HG03175 (cell line): ENCODE results near the gene PPM1H.
"Not testable (repeated sequence)": the region's sequence is repeated elsewhere in the genome, so short reads cannot be mapped to it uniquely, and the experiment has no call there.

Source experiments
- ATAC-seq: cut with Tn5 transposase; IDR thresholded peaks from one replicate; pipeline ENCODE4 v1.9.1; 2021; ENCODE audit warnings: mild to moderate bottlenecking, moderate library complexity; ENCODE audit not compliant: unreplicated experiment

Gene PPM1H

DNA sequence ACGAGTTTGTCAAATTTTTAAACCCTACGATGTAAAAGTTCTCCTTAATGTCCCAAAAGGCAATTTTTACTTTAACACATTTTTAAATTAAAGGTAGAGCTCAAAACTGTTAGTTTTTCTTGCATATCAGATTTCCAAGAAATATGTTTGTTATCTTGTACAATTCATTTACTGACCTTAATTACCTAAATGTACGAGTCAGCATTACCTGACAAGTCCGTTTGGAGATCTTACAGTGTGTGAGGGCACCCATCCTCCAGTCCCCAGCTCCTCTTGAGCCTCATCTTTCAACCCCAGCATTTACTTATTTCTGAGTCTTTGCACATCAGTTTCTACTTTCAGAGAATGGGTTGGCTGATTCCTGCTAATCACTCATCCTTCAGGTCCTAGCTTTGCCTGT is 23.7 kb downstream of the PPM1H start:
- no peak for ATAC-seq

DNA sequence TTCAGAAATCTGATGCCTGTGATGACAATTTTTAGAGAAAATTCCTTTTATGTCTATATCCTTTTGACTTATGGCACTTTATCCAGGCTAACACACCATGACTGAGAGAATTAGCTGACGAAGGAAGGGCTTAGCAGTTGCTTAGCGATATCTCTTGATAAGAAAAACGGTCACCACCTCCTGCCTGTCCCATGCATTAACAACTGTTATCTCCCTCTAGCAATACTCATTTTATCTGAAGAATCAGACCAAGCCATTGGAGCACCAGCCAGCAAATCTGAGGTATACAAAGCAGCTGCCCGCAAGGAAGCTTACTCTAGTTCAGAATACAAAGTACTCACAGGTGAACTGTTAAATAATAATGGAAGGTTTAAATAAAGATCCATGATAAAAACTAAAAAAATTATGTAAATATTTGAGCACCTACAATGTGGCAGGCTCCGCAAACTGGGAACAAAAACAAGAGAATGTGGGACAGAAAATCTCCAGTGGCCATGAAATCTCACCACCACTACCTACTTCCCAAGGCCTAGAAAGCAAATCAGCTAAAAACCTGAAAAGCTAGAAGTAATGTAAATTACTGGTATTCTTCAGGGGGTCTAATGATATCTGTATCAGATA is 24.3 kb downstream of the PPM1H start:
- ATAC-seq: no peak

DNA sequence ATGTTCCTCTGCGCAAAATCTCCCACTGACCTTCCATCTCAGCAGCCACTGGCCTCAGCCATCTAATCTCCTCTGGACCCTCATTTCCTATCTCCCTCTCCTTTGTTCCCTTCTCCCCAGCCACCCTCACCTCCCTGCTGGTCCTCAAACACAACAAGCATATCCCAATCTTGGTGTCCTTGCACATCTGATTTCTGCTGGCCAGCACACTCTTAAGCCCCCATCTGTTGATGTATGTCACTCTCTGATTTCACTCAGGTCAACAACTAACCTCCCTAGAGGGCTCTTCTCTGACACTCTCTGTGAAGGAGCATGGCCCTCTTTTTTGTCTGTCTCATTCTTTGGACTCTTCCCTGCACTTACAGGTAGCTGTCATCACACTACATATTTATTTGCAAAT is 25.6 kb downstream of the PPM1H start:
- ATAC-seq: no peak

DNA sequence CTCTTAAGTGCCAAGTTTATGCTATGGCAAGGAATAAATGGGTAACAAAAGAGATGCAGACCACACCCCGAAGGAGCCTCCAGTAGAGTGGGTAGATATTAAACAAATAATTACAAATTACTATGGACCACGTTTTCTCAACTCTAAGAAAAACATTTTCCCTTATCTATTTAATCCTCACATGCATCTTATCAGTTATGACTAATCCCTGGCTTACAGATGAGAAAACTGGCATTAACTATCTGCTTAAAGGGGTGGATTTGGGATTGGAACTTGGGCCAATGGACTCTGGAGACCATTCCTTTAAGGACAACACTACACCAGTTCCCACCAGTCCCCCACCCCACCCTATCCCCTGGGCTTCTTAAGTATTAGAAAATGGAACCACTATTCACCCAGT is 26.3 kb downstream of the PPM1H start:
- ATAC-seq: no peak

DNA sequence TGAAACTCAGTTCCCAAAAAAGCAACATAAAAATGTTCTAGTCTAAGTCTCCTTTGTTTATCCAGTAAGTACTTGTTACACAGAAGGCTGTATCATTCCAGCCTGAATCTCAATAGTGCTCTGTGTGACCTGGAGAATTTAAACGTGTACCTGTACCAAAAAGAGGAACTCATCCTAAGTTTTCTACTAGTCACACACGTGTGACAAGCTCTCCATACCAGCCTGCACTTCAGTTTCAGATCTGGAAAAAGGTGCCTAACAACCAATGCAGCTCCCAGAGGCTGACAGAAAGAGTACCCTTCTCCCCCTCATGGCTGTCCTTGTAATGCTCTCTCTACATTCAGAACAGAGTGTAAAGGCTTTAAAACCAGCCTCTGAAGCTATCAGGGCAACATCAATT is 27.4 kb downstream of the PPM1H start:
- no peak for ATAC-seq

DNA sequence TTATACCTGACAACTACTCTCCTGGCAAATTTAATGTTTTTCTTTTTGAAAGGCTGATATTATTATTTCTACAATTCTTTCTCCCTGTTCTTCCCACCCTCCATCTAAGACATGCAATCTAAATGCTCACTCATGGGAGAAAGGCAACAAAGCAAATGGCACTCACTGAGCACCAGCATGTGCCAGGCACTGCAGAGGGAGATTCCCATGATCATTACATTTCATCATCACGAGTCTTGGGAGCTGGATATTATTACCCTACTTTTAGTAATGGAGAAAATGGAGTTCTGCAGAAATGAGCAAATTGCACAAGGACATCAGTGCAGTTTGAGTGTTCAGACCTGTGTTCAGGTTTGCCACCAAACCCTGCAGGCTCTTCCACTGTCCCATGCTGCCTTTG is 27.9 kb downstream of the PPM1H start:
- ATAC-seq: no peak

DNA sequence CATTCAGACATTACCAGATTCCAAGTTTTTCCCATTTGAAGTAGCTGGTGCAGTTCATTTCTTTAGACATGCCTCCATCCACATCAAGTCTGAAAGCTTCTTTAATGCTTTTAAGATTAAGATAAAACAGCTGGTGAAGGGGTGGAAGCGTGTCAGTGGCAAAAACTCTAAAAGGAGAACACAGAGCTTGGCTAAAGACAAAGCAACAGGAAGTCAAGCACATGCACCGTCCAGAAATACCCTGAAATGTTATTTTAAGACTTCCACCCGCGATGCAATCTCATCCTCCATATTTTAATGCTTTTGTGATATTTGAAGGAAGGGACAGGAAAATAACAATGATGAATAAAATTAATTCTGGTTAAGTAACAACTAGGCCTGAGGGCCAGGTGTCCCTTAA is 31.8 kb downstream of the PPM1H start:
- ATAC-seq: no peak

DNA sequence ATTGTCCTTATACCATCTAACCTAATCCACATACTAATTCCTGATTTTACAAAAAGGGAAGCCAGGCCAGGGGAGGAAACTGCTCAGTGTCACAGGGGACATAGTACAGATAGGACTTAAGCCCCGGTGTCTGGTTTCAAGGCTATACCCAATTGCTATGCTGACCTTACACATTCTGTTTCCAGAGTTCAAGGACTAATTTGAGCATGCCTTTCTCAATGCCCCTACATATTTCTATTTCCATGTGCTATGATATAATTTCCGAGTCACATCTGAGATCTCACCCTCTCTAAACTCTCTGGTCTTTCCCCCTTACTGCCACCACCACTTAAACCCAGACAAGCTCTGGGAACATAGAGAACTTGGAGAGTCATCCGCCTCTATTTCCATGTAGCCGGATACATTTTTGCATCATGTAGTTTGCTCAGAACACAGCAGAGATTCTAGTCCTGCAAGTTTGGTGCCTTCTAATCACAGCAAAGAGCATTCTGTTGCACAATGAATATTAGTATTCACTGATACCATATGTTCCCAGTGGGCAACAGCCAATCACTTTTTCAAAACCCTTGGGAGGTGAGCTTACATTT is 34.2 kb downstream of the PPM1H start:
- ATAC-seq: no peak

DNA sequence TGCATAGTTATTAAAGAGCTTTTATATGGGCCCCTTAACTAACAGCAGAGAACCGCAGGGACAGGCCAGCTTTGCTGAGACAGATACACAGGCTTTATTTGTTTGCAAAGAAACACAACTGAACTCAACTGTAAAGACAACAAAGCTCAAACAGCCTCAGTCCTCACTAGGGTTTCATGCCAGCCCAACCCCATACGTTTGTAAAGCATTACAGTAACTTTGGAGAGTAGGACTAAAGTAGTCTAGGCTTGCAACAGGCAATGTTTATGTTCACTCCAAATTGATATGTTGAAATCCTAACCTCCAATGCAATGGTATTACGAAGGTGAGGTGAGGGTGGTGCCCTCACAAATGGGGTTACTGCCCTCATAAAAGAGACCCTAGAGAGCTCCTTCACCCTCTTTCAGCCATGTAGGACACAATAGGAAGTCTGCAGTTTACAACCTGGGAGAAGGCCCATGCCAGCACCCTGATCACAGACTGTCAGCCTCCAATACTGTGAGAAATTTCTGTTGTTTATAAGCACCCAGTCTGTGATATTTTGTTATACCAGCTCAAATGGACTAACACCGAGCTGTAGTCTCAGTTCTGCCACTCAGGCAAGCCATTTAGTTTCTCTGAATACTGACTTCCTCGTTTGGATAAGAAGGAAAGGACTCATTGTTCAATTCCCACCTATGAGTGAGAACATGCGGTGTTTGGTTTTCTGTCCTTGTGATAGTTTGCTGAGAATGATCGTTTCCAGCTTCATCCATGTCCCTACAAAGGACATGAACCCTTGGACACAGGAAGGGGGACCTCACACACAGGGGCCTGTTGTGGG is 35.2 kb downstream of the PPM1H start:
- no peak for ATAC-seq

DNA sequence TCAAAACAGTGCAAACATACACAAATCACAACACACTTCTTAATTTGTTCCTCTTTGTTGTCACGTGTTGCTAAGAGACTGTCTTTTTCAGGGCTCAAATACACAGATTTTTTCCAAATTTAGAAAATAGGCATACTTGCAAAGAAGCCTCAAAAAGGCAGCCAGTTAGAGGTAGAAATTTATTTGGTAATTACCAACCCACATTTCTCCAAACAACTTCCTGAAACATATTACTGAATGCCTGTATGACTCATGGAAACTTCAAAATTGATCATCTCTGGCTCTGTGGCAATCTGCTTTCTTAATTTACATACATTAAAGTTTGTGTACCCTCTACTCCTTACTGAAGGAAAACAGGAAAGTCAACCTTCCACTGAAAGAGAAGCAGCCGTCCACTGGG is 36.4 kb downstream of the PPM1H start:
- no peak for ATAC-seq

DNA sequence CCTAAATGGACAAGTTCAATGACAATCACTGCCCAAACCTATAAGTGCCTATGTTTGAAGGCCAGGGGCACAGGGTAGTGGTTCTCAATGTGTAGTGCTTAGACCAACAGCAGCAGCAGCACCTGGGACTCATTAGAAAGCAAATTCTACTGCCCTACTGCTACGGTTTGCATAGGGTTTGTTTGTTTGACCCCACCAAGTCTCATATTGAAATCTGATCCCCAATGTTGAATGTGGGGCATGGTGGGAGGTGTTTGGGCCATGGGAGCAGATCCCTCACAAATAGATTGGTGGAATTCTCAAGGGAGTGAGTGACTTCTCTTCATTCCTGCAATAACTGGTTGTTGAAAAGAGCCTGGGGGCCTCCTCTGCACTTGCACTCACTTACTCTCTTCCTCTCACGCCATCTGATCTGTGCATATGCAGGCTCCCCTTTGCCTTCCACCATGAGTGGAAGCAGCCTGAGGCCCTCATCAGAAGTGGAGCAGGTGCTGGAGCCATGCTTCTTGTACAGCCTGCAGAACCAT is 39.5 kb downstream of the PPM1H start:
- ATAC-seq: no peak

DNA sequence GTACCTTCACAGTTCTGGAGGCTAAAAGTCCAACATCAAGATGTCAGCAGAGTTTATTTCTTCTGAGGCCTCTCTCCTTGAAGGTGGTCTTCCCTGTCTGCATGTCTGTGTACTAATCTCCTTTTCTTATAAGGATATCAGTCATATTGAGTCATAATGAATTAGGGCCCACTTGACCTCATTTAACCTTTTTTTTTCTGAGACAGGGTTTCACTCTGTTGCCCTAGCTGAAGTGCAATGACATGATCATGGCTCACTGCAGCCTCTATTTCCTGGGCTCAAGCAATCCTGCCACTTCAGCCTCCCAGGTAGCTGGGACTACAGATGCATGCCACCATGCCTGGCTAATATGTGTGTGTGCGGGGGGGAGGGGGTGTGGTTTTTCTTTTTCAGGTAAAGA is 41.7 kb downstream of the PPM1H start:
- no peak for ATAC-seq

DNA sequence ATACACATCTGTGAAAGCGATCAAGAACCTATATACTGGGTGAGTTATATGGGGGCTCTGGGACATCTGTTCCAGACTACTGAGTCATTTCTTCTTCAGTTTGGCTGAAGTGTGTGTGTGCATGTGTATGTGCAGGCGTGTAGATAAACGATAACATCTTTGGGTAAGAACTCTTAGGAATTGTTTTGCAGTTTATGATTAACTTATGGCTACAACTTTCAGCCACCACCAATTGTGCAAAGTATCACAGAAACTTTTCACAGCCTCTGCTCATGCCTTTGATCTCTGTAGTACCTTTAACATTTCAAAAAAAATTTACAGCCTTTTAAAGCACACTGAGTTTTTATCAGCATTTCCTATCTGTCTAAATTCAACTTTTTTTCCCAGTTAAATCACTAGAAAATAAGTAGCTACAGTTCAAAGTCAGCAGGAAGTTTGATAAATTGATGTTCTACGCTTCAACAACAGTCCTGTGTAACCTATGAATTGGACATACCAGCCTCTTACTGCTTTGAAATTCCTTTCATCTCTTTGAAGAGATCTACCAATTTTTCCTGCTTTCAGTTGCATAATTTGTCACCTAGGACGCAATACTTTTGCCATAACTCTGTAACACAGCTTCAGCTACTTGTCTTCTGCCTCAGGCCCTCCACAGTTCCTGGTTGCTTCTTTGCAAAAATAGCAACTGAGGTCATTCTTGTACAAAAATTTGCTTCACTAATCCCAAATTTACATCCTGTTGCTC is 43.0 kb downstream of the PPM1H start:
- no peak for ATAC-seq

DNA sequence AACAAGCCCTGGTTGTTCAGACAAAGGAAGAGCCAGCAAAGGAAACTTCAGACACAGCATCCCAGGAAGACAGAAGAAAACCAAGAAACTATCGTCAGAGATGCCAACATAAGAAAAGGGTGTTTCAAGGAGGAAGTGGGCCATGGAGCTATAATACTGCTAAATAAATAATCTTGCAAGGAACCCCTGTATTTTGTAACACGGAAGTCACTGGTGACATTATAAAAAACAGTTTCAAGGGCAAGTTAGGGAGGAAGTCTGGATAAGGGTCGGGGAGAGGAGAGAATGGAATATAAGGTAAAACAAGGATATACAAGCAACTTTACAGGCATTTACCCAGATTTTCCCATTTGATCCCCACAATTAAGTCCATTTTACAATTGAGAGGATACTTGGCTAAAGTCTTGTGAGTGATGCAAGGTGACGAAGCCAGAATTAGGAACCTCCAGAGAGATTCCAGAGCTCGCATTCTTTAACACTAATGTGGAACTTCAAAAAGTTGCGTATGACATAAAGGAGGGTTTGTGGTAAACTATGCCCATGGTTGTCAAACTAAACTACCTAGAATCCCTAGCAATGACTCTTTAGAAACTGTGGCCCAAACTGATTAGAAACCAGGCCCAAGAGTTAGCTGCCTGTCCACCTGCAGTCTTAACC is 46.4 kb downstream of the PPM1H start:
- no peak for ATAC-seq

DNA sequence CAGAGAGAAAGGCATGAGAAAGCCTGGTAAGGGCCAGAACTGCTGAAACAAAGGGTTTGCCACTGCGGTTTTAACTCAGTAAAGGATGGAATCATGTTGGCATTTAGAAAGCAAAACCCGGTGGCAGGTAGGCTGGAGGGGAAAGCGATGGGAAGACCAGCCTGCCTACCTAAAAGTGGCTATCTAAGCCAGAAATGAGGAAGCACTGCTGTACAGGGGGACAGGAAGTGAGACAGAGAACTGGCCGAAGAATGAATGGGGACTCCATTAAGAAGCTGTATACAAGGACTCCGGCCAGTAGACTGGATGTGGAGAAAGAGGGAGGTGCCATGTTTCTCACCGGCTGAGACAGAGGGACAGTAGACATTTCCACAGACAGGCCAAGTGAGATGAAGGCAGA is 48.2 kb downstream of the PPM1H start:
- no peak for ATAC-seq

DNA sequence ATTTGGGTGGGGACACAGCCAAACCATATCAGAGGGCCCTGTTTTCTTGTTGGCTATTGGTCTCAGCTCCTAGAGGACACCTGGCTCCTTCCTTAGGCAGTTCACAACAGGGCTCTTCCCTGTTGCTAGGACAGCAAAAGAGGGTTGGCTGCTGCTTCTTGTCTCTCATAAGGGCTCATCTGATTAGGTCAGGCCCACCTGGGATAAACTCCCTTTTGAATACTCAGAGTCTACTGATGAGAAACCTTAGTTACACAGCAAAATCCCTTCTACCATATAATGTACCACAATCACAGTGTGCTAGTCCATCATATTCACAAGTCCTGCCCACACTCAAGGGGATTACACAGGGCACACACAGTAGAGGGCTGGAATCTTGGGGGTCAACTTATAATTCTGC is 49.7 kb downstream of the PPM1H start:
- ATAC-seq: no peak

DNA sequence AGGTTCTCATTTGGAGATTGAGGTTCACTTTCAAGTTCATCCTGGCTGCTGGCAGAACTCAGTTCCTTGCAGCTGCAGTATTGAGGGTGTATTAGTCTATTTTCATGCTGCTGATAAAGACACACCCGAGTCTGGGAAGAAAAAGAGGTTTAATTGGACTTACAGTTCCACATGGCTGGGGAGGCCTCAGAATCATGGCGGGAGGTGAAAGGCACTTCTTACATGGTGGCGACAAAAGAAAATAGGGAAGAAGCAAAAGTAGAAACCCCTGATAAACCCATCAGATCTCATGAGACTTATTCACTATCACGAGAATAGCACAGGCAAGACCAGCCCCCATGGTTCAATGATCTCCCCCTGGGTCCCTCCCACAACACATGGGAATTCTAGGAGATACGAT is 50.1 kb downstream of the PPM1H start:
- ATAC-seq: not testable (repeated sequence)

DNA sequence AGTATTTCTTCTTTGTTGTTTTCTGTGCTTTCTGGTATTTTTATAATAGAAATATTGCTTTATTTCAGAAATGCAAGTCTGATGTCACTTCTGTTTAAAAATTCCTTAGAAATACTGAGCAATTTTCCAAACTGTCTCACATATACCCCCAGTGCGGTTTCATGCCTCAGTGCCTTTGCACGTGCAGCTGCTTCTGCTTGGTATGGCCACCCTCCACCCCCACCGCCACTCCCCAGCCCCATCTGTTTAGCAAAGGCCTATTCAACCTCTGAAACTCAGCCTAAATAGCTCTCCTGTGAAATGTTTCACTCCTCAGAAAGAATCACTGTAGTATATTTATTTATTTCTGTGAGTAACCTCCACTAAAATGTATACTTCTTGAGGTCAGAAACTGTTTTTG is 52.3 kb downstream of the PPM1H start:
- ATAC-seq: no peak

DNA sequence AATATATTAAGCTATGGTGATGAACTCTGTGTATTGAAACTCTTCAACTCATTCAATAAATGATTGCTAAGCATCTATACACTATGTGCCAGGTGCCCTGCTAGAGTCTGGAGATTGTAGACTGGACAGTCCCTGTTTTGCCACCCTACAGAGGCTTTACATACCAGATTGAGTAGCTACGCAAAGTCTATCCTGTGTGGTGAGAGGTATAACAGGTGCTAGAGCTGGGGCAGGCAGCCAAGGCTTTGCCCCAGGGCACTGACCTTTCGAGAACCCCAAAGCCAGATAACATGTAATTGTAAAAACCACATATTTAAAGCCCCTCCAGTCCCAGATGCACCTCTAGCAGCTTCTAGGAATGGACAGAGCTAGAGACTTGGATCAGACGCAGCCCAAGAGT is 52.8 kb downstream of the PPM1H start:
- no peak for ATAC-seq

DNA sequence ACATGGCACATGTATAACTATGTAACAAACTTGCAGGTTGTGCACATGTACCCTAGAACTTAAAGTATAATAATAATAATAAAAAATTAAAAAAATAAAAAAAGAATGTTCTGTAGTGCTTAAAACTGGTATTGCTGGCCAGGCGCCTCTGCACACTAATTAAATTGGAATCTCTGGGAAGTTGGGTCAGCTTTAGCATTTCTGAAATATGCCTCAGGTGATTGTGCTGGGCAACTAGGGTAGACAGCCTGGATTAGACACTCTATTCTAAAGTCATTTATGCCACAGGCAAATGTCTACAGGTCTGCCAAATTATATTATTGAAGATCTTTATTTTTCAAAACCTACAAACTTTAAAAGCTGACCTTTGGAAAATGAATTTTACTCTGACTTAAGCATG is 55.3 kb downstream of the PPM1H start:
- ATAC-seq: no peak

DNA sequence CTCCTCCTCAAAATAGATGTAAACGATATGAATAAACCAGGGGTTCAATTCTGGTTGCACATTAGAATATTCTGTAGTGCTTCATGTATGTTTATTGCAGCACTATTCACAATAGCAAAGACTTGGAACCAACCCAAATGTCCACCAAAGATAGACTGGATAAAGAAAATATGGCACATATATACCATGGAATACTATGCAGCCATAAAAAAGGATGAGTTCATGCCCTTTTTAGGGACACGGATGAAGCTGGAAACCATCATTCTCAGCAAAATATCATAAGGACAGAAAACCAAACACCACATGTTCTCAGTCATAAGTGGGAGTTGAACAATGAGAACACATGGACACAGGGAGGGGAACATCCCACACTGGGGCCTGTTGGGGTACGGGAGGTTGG is 55.7 kb downstream of the PPM1H start:
- not testable (repeated sequence) for ATAC-seq
